Endometrium (tissue), 2 donors: Measurements from ENCODE around the gene SLC6A2.

Experiments used
- FAIRE-seq: peaks from 2 replicates; lab custom pipeline; 2012; peaks lifted over from hg19 to GRCh38; lab: Jason Lieb, UNC
- donor health status: control.
- donor health status: control.

The SLC6A2 gene

DNA sequence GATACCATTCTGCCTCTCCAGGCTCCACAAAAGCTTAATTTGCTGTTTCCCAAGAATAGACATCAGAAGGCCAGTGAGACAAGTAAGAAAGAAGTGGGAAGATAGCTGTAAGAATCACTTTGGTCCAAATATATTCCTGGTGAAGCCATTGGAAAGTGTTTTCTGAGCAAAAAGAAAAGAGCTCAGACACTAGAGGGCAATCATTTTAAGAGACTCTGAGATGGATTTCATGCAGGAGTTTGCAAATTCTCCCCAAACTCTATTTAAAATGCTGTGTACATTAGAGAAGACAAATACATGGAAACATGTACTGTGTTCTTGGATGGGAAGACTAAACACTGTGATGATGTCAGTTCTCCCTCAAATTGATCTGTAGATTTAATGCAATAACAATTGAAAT, 8.0 kb upstream of the SLC6A2 start:
- no peak for FAIRE-seq

DNA sequence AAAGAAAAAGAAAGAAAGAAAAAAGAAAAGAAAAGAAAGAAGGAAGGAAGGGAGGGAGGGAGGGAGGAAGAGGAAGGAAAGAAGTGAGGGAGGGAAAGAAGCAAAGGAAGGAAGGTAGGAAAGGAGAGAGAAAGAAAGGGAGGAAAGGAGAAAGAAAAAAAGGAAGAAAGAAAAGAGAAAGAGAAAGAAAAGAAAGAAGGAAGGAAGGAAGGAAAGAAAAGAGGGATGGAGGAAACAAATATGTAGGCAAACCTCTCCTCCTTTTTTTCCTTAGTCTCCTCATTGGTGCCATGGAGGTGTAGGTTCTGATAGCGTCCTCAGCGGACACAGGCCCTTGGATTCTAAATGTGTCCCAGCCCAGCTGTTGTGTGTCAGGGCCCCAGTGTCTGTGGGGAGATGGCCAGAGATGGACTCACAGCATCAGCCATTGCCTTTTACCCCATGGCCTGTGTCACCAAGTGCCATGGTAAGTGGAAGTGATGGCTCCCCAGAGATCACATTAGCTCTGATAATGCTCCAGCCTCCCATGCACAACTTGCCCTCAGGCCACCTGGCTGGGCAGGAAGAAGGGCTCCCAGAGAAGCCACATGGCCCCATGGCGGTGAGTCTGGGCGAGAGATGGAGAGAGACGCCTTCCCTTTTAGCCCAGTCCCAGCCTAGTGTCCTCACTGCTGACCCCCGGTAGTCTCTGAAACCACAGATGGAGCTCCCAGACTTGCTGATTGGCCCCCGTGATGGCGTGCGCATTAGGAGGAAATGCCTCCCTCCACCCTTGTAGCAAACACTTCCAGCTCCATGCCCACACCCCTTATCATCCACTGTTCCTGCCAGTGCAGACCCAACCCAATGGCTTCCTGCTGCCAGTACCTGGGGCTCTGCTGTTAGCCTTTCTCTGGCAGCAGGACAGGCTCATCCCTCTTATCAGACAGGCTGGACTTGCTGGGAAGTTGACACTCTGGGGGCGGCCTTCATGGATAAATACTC, 3.7 kb upstream of the SLC6A2 start:
- no peak for FAIRE-seq

DNA sequence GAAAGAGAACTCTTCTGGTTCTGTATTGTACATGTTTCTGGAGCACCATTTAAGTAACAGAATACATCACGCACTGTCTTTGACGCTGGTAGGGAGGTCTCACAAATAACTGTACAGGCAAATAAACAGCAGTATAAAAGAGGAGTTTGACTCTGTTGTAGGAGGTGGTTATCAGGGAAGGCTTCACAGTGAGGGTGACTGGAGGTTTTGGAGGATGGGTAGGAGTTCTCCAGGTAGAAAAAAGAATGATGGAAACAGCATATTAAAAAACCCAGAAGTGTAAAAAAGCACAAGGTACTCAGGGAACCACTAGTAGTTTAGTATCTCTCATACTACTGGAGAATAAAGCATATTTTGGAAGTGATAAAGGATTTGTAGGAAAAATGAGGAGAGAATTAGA, 2.7 kb upstream of the SLC6A2 start:
- no peak for FAIRE-seq

DNA sequence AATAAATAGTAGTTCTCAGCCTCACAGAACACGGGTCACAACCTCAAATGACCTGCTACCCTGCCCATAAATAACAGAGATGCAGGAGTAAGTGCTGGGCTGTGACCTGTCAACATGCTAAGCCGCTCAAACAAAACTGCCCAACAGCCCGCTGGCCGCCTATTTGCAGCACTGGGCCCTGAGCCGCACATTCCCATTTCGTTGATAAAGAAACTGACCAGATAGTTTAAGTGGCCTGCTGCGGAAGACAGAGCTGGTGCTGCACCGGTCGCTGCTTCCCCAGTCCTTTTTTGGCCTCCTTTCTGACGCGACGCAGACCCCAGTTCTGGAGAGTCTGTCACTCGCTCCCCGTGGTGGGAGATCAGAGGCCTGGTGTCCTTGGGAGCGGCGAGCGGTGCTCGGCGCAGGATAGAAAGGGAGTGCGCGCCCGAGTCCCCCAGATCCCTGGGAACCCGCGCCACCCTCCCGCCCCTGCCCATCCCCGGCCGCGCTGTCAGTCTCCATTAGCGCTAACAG, 349 bp upstream of the SLC6A2 start:
- FAIRE-seq: no peak

DNA sequence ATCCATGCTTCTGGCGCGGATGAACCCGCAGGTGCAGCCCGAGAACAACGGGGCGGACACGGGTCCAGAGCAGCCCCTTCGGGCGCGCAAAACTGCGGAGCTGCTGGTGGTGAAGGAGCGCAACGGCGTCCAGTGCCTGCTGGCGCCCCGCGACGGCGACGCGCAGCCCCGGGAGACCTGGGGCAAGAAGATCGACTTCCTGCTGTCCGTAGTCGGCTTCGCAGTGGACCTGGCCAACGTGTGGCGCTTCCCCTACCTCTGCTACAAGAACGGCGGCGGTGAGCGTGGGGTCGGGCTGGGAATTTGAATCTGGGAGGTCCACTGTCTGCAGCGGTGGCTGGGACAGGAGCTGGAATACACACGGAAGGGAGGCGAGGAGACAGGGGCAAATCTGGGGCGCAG, 904 bp downstream of the SLC6A2 start:
- no peak for FAIRE-seq

DNA sequence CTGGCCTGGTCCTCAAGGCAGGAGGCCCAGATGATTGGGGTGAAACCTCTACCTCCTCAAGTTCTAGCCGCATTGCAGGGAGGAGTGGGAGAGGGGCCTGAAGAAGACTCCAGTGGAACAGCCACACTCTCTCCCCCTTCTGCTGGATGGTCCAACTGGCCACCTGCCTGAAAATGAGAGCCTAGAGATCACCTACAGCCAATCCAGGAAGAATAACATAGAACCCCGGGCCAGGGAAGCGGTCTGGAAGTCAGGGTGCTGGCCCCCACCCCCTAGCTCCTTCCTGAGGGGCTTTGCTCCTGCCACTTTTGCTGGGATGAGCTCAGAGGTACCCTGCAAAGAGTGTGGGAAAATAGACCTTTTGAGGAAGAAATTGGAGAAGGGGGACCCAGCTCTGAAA, 1.8 kb downstream of the SLC6A2 start:
- no peak for FAIRE-seq

DNA sequence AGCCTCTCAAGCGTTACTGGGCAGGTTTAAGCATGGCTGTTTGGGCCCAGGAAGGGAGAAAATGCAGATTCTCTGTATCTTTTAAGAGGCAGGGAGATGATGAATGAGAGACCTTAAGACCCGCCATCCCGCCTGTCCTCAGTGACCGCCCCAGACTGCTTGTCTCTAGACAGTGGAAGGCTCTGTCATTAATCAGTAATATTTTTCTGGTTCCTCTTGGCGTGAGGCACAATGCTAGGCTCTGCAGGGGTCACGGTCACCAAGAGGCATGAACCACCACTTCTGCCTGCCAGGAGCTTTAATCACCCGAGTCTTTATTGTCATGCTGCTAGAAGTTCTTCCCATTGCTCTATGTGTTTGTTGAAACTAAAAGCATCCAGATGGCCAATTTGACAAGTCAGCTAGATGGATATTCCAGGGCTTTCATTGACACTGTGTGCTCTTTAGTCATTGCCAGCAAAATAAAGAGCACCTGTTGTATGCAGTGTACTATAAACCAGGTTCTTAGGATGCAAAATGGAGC, 3.2 kb downstream of the SLC6A2 start:
- no peak for FAIRE-seq

DNA sequence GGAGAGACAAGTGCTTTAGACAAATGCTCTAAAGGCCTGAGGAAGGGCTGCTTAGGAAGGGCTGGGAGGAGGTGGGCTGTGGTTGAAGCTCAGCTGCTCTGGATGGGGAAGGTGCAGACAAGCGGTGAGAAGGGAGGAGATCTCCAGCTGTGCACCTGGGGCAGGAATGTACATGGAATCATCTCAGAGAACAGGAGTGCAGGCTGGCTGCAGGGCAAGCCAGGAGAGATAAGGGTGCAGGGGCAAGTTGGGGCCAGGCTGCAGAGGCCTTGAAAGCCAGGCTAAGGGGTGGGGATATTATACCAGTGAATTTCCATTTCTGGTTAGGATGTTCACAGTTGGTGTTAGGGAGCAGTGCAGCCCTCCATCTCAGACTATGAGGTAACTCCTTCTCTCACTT, 4.2 kb downstream of the SLC6A2 start:
- no peak for FAIRE-seq

DNA sequence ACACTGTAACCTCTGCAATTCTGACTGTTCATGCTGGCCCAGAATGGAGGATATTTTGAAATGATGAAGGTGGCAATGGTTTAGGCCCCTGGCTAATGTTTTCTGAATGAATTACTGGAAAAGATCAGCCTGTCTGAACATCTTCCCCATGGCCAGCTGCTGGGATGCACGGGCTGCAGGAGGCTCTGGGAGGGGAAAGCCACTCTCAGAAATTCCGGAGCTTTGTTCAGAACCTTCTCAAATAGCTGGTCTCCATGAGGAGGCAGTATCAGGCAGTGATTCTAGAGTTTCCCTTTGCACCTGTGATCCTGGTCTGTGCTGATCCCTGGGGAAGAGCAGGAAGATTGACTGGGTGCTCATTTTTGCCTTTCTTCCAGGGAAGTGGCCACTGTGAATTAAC, 5.0 kb downstream of the SLC6A2 start:
- no peak for FAIRE-seq

DNA sequence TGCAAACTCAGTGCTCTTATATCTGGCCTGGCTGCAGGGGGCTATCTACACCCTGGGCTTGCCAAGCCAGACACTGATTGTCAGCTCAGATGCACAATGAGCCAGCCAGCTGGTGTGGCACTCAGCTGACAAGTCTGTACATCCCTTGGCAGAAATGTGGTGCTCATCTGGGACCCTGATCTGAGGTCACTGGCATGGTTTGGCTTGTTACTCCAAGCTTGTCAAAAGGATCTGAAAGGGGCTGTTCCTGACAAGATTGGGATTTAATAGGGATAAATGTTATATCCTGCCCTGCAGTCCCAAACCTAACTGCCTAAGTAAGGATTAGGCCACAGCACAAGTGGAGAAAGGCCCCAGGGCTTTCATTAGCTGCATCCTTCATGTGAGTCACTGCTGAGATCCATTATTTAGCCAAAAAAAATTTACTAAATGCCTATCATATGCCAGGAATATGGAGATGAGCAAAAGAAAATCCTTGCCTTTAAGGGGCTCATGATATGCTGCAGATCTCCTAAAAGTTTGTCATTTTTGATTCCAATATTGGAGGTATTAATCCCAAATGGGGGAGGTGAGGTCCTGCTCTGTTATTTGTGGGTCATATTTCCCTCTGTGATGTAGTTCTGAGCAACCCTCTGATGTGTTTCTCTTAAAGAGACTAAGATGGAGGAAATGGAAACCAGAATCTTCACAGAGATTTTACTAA, 6.3 kb downstream of the SLC6A2 start:
- no peak for FAIRE-seq

DNA sequence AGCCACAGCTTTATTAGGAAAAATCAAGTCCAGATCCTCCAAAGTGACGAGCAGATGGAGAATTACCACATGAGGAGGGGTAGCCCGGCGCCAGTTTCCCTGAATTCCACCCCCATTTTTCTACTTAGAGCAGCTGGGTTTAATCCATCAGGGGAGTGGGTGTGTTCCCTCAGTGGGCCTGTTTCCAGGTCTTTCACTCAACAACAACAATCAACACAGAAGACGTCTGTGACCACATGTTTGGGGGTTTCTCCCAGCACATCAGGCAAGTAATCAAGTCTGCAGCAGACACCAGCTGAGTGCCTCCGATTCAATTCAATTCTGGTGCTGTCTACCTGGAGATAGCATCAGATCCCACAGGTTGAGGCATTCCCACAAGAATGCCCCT, 6.8 kb downstream of the SLC6A2 start:
- FAIRE-seq: no peak

DNA sequence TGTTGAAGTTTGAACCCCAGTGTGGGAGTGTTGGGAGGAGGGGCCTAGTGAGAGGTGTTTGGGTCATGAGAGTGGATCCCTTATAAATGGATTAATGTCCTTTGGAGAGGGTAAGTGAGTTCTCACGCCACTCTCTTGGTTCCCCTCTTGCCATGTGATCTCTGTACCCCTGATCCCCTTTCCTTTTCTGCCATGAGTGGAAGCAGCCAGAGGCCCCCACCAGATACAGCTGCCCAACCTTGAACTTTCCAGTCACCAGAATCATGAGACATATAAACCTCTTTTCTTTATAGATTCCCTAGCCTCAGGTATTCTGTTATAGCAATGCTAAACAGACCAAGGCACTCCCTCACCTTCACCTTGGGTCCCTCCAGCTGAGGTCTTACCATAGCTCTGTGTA, 7.4 kb downstream of the SLC6A2 start:
- FAIRE-seq: no peak

DNA sequence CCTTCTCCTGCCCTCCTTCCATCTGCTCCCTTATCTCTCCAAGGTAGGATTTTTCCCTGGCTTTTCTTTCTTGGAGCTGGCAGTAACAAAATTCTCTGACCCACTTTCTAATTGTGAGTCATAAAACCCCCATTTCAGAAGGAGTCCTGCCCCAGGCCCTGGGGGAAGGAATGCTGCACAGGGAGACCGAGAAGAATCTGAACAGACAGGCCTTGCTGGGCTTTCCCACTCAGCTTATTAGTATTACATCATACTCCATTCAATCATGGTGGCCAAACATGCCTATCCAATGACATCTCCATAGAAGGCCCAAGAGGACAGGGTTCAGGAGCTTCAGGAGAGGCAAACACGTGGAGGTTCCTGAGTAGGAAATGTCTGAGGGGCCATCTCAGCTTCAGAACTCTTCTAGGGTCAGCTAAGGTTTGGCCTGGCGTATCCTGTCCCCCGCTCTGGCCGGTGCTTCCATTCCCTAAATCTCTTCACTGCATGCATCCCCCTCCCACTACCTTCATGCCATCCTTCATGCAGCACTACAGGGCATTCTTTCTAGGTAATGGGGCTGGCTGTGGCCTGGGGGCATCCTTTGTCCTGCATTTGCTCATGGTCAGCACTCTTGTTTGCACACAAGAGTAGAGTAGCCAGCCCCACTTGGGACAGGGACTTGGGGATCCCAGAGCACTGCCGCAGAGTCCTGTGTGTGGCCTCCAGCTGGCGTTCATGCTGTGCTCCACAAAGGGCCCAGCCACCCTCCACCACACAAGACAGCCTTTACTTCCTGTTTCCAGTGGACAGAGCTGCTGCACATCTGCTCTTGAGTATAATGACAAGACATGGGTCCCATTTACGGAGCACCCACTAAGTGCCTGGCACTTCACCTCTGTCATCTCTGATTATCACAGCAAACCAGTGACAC, 8.2 kb downstream of the SLC6A2 start:
- FAIRE-seq: no peak

DNA sequence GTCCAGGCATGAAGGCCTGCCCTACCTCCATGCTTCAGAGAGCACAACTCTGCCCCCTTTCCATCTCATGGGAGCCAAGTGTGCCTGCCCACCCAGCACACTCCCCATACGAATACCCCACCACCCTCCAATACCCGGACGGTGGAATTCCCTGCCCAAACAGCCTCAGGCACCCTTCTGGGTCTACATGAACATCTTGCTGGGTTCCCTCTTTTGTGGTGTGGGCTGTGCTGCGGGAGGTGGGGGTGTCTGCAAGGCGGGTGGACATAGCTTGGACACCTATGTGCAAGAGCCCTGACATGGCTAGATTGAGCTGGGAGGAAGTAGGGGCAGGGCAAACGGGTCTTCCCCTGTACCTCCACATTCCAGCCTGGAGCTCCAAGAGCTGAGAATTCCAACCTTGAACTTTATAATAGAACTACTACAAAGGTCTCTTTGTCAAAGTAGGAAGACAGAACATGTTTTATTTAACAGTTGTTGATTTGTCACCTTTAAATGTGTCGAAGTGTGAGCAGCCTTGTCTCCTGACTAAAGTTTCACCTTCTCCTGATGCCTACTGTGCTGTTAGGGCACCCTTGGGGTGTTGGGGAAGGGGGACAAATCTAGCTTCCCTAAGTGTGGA, 9.1 kb downstream of the SLC6A2 start:
- no peak for FAIRE-seq

DNA sequence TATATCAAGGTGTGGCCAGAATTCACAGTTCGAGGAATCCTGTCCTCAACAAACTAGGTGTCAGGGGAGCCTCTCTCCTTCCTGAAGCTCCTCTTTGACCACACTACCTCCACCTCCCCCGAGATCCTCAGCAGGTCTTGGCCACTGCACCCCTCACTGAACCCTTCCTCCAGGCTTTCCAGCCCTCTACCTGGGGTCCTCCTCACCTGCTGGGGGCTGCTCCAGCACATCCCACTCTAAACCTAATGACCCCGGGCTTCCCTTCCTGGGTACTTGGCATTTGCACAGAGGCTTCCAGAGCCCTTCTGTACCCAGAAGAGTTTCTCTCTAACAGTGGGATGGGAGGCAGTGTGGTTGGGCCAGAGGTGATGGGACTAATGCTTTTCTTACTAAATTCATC, 9.7 kb downstream of the SLC6A2 start:
- no peak for FAIRE-seq

DNA sequence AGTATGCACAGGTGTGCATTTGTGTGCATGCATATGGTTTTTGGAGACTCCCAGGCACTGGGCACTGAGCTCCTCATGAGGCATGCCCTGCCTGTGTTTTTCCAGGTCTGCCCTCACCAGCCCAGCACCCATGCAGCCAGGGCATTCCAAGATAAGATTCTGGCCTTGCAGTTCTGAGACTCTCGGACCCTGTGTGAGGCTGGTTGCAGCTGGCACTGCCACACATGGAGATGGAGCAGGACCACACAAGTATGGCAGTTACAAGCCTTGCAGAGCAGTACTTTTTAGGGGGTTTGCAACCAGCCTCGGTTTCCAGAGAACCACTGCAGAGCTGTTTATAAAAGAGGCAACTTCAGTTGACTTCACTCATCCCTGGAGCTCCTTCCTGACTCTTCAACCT, 10.2 kb downstream of the SLC6A2 start:
- no peak for FAIRE-seq

DNA sequence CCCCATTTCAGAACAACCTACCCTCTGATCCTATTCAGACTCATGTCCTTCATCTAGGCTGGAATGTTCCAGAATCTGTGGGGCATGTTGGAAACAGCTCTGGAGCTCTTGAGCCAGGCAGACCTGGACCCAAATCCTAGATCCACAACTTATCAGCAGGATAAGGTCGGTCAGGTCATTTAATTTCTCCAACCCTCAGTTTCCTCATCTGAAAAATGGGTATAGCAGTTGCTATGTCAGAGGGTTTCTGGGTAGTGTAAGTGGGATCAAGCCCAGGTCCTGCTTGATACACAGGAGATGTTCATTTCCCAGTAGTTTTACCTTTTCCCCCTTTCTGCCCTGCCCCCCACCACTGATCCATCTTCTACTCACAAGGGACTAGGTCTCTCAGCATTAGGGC, 12.0 kb downstream of the SLC6A2 start:
- no peak for FAIRE-seq

DNA sequence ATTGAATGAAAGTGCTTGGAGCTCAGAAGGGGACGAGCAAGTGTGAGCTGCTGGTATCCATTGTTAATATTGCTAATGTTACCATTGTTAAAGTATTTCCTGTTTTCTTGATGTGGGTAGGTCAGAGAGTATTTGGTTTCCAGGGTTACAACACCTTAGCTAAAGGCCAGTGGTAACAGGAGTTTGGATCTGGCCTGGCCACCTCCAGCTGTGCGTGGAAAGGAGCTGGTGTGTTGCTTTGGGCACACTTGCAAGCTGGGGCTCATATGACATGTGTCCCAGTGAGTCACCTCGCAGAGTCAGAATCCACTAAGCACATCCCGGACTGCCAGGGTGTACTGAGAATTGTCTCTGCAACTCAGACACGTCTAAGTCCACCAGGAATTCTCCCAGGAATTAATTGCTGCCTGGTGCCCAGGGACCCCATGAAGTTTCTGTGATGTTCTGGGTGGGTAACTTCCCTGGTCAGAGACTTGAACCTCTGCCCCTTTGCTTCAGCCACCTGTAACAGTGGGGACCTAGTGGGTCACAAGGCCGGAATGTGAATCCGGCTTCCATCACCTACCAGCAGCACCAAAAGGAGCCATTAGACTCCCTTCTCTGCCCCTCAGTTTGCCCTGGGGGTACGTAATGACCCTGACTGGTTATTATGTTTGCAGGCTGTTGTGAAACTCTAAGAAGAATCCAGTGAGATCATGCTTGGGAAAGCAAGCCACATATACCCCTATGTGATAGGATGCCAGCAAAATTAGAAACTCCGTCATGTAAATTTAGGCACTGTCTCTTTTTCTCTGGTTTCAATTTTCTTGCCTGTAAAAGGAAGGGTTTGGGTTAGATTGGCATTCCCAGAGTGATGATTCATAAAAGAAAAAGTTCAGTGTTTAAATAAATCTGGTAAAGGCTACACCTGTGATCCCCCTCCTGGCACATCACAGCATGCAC, 12.8 kb downstream of the SLC6A2 start:
- no peak for FAIRE-seq

DNA sequence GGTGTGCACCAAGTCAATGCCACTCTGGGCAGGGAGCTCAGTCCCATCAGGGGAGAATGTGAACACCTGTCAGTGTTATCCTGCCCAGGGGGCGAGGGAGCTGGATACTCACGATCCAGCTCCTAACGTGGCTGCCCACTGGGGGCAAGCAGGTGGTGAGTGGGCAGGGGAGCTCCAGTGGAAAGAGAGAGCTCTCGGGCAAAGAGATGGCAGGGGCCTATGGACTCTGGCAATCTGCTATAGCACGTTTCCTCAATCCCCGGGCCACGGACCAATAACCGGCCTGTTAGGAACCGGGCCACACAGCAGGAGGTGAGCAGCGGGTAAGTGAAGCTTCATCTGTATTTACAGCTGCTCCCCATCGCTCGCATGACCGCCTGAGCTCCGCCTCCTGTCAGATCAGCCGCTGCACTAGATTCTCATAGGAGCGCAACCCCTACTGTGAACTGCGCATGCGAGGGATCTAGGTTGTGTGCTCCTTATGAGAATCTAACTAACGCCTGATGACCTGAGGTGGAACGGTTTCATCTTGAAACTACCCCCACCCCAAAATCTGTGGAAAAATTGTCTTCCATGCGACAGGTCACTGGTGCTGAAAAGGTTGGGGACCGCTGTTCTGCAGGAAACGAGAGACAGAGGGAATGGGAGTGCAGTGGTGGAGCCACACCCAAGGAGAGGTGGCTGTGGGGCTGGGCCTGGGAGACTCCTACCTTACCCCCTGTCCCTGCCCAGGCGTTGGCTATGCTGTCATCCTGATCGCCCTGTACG, 15.6 kb downstream of the SLC6A2 start:
- FAIRE-seq: no peak

DNA sequence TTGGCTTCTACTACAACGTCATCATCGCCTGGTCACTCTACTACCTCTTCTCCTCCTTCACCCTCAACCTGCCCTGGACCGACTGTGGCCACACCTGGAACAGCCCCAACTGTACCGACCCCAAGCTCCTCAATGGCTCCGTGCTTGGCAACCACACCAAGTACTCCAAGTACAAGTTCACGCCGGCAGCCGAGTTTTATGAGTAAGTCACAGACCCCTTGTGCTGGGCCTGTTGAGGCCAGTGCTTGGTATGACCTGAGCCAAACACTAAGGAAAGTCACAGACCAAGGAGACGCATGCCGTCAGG, 16.1 kb downstream of the SLC6A2 start:
- no peak for FAIRE-seq
